ENCODE results near the gene UST.
"Not testable (repeated sequence)": the region's sequence is repeated elsewhere in the genome, so short reads cannot be mapped to it uniquely, and the experiment has no call there.

The UST gene

DNA sequence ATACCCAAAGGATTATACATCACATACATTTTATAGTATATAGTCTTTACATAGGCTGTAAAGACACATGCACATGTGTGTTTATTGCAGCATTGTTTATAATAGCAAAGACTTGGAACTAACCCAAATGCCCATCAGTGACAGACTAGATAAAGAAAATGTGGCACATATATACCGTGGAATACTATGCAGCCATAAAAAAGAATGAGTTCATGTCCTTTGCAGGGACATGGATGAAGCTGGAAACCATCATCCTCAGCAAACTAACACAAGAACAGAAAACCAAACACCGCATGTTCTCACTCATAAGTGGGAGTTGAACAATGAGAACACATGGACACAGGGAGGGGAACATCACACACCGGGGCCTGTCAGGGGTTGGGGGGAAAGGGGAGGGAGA lies 231.5 kb downstream of the UST start:
- DNase-seq (ENCODE audit: low spot score): not testable (repeated sequence)

DNA sequence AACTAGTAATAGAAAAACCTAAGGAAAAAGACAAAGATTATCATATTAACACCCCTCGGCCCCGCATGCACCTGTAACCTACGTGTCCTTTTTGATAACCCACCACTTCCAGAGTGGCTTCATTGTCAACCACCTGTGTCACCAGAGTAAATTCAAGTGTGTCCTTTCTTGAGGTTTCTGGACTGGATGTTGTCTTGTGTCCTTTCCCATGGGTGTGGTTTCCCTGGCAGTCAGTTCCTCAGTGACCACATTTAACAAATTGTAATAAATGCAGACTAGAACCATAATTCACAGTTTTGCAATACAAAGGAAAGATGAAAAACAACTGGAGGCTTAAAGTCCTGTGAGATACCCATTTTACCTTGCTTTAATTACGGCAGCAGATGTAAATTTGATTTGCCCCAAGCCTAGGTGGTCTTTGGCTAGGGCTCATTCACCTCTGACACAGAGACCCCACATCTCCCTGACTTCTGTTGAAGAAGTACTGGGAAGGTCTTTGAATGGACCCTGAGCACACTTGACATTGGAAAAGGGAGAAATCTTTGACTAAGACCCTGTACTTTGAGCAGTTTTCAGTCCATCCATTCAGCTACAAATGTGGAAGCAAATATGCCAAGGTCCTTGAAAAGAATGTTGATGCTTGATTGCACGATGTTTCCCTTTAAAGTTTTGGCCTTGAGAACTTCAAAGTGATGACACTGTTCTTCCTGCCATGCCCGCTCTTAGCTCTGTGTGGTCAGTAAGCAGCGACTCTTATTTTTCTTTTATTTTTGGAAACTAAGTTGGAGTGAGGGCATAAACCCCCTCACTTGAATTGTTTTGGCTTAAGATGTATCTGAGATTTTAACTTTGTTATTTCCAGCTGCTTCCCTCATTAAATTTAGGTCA lies 232.4 kb downstream of the UST start:
- no peak for DNase-seq (ENCODE audit: low spot score)

DNA sequence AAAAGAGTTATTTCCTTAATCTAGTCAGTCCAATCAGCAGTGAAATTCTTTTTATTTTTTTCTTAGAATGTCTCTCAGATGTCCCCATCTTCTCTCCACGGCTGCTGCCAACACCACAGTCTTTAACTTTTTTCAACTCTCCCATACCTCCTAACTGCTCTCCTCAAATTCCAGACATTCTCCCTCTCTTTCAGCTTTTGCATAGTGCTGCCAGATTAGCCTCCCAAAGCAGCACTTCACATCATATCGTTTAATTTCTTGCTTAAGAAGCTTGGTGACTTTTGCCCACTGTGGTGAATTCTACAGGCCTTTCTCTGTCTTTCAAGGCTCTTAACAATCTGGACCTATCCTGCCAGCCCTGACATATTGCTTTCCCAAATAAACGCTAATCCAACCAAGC lies 233.4 kb downstream of the UST start:
- DNase-seq (ENCODE audit: low spot score): no peak

DNA sequence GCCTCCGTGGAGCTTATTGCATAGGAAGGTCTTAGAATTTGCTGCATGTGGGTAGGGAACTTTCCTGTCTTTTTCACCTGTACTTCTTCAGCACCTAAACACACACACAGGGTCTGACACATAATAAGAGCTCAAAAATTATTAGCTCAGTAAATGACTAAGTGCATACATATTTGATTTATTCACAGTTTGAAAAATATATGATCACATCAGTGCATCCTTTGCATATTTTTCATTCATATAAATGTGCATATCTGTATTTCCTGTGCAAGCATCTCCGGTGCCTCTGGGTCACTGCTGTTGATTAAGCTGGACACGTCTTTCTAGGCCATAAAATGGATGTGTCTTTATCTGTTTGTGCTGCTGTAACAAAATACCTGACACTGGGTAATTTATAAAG lies 234.7 kb downstream of the UST start:
- DNase-seq (ENCODE audit: low spot score): no peak

DNA sequence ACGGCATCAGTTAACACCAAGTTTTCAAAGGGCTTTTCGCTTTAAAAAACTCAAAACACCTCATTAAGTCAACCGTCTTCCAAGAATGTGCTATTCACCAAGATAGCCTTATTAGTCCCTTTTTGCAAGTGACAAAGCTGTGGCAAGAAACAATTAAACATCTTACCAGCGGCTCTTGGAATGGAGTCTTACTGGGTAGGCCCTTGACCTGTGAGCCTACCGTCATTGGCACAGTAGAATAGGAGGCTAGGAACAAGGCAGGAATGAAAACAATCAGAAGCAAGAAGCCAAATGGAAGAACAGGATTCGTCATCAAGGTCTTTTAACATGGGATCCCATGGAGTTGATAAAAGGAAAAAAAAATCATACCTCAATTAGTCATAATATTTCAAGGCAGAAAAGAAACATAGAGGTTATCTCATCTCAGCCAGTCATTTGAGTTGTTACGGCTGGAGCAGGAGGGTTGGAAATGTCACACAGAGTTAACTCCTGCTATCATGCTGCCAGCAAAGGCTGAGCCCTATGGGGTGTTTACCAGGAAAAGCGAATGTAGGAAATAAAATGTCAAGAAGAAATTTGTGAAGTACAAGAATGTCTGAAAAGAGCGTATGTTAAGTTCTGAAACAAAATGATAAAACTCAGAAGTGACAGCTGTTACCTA lies 236.4 kb downstream of the UST start:
- no peak for DNase-seq (ENCODE audit: low spot score)

DNA sequence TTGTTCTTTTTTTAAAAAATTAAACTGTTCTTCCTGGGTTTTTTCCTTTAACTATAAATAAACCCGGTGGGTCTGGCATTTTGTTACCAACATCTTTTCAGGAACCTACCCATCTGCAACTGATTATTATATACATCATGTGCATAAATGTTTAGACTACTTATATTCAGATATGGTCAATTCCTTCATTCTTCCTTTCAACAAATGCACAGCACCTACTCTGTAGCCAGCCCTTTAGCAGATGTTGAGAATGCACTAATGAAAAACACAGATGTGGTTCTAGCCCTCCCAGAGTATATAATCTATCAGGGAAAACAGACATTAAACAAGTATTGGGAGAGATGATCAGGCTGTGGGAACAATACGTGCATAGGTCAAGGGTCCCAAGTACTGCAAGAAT lies 237.1 kb downstream of the UST start:
- no peak for DNase-seq (ENCODE audit: low spot score)

DNA sequence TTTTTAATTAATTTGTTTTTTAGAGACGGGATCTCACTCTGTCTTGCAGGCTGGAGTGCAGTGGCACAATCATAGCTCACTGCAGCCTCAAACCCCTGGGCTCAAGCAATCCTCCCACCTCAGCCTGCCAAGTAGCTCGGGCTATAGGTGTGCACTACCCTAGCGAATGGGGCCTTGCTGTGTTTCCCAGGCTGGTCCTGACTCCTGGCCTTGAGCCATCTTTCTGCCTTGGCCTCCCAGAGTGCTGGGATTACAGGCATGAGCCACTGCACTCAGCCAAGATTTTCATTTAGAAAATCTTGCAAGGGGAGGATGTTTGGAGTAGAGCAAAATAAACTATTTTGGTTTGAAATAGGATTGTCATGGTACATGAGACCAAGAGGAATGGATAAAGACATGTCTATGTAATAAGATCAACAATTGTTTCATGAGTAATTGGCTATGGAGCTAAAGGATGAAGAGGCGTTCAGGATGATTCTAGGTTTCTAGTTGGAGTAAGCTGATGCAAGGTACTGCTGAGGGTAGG lies 237.8 kb downstream of the UST start:
- DNase-seq (ENCODE audit: low spot score): no peak

DNA sequence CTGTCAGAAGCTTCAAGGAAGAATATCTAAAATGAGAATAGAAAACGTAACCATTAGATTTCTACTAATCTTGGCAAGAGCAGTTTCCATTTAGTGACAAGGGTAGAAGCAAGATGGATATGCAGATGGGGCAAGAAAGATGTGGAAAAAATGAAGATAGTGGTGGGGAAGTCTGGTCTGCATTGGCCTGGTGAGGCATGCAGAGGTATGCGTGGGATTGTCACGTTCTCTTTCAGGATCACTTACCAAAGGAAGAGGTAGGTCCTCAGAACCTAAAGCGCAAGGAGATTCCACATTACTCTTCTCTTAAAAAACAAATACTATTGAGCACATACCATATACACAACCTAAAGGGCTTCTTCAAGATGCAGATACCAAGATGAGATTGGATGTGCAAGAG lies 238.7 kb downstream of the UST start:
- no peak for DNase-seq (ENCODE audit: low spot score)

DNA sequence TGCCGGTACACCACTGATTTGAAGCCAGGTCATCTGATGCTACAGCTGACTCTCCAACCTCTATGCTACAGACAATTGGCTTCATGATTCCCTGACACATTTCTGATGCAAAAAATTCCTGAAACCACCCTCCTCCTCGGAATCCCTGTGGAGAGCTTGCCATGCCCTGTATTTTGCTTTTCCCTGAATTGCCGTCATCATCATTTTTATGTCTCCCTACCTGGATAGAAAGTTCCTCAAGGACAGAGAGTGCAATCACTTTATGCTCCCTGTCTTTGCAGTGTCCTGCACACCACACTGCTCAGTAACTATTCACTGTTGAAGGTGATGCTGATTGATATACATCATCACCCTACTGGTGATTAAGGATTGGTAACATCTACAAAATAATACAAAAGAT lies 239.8 kb downstream of the UST start:
- no peak for DNase-seq (ENCODE audit: low spot score)

DNA sequence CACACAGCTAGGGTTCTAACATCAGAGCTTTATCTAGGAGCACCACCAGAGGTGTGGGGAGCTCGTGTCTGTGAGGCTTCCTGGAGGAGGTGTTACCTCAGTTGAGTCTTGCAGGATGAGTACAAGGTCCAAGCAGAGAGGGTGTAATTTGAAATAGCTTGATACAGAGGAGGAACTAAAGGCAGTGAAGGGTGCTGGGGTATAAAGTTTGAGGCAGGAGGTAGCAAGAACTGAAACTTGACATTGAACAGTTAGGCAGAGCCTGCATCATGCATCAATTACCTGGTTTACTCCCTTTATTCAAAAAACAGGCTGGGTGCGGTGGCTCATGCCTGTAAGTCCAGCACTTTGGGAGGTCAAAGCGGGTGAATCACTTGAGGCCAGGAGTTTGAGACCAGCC lies 241.2 kb downstream of the UST start:
- no peak for DNase-seq (ENCODE audit: low spot score)

DNA sequence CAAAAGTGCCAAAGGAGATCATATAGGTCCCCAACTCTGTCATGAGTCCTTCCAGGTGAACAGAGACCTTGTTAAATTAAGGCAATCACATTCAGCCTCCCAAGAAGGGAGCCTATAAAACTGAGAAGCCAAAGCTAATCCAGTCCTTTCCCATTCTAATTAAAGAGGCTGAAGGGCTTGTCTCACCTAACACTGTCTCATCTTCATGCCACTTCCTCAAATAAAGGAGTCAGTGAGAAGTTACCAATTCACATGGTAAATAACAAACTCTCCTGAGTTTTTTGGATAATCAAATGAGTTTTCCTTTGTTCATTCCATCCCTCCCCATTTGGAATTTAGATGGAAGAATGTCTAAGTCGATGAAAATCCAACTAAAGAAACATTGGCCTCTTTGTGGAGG lies 242.8 kb downstream of the UST start:
- DNase-seq (ENCODE audit: low spot score): no peak

DNA sequence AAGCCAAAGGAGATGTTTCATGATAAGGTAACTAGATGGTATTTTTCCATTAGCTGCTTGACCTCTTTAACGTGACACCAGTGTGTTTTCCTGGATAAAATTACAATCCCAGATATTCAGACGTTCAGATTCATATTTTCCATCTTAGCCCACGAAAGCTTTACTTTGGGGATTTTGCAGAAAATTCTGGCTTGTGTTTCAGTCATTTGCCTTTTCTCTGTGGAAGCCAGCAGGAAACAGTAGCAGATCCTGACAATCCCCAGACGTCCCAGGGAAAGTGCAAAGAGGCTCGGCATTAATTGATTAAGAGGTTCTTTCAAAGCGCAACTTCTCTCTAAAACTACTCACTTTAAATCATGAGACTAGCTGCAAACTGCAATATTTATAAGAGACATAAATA lies 243.6 kb downstream of the UST start:
- no peak for DNase-seq (ENCODE audit: low spot score)

DNA sequence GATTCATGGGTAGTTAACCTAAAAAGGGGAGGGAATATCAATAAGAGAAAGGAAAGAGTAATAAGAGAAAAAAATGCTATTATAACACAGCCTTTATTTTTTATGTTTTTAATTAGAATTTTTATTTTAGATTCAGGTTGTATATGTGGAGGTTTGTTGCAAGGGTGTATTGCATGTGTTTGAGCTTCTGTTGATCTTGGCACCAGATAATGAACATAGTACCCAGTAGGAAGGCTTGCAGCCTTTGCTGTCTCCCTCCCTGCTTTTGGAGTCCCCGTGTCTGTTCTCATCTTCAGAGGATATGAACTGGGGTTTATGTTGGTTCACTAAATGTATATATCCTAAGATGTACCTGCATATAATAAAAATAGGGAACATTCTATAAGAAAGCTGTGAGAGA lies 250.0 kb downstream of the UST start:
- no peak for DNase-seq (ENCODE audit: low spot score)

DNA sequence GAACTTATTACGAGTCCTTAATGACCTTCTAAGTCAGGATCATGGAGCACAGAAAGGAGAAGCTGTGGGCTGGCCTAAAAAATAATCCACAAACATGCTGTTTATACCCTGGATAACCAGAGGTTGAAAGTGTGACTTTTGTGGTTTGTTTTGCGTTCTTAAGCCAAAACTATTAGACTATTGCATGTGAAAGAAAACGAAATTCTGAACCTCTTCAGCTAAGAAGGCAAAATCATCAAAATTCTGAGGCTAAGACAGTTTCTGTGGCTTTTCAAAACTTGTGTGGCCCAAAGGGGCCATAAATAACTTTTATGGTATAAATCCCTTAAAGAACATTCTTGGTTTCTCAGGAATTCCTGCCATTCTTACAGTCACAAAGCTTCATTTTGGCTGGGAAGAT lies 251.0 kb downstream of the UST start:
- DNase-seq (ENCODE audit: low spot score): no peak

DNA sequence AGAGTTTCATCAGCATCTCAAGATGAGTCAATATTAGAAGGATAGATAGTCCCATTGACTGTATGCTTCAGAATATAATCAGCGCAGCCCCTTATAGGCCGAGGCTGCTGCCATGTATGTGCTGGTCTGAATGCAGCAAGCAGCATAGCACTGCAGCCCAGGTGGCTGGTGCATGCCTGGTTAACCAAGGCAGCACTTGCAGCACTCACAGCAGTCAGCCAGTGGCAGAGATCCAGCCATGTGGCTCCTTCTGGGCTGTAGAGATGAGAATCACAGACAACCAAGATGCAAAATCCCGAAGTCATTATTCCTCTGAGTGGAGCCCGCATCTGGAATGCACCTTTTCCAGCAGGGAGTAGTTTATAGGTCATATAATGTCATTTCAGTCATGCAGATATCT lies 251.9 kb downstream of the UST start:
- DNase-seq (ENCODE audit: low spot score): no peak

DNA sequence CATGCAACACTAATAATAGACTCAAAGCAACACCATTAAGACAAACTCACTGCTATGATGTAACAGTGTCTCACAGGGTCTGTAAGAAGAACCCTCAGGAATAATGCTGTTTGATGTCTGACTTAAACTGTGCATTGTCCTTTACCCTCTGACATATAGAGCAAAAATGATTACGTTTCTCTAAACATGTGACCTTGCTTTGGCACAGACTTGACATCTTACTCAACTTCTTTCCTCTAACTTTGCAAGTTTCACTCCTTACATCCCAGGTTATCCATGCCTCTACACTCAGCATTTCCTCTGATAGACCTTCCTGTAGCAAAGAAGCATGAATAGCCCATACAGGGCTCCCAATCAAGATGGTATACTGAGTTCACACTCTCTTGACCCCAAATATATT lies 252.7 kb downstream of the UST start:
- no peak for DNase-seq (ENCODE audit: low spot score)

DNA sequence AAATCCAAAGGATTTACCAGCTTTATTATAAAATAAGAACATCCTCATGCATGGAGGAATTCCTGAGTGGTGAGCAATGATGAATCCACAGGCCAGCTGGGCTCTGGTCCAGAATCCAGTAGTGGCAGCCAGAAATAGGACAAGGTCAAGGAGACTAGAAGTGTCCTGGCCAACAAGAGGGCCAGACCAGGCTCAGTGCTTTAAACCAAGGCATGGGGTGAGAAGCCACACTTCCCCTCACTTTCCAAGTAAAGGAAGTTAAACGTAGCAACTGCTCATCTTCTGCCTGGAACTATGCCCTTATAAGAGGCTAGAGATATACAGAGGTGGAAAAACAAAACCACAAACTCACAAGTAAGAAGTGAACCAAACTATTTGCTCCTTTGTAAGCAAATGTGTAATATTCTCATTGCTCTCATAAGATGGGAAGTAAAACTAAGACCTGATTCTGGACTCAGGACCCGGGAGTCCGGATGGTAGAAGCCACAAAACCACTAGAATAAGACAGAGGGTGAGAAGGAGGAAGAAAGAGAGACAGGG lies 253.2 kb downstream of the UST start:
- DNase-seq (ENCODE audit: low spot score): no peak

DNA sequence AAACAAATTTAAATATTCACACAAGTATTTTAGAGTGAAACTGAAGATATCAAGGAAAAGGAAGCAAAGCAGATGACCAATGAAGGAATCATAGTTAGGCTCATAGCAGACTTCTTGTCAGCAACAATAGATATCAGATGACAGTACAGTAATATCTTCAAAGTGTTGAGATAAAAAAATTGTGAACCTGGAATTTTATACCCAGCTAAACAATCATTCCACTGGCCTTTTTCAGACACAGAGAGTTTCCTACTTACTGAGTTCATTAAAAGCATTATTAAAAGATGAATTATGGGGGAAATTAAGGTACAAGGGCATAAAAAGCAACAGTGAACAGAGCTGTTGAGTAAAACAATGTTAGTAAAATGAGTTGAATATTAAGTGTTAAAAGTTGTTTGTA lies 254.6 kb downstream of the UST start:
- DNase-seq (ENCODE audit: low spot score): no peak

DNA sequence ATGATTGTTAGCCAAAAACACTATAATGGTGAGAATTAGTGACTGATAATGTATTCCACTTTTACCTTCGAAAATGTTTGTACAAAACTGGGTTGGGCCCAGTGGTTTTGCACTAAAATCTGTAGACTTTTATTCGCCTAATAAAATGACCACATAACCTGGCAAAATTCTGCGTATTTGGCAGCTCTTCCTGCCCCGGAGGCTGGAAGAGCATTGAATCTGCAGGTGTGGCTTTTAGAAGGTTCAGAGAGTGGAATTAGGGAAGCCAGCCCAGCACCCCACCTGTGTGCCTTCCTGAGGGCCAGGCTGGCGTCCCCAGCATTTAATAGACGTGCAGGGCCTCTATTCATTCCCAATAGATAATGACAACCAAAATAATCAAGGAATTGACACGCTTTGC lies 256.7 kb downstream of the UST start:
- no peak for DNase-seq (ENCODE audit: low spot score)

DNA sequence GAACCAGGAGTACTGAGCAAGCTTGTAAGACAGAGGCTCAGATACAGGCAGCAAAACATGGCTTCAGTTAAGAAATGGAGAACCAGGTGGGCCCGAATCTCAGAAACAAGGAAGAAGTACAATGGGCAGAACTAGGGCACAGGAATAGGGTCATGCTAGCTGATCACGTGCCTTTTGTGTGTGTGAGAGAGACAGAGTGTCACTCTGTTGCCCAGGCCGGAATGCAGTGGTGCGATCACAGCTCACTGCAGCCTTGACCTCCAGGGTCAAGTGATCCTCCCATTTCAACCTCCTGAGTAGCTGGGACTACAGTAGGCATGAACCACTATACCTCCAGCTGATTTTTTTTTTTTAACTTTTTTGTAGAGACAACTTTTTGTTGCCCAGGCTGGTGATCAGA lies 257.8 kb downstream of the UST start:
- DNase-seq (ENCODE audit: low spot score): no peak

DNA sequence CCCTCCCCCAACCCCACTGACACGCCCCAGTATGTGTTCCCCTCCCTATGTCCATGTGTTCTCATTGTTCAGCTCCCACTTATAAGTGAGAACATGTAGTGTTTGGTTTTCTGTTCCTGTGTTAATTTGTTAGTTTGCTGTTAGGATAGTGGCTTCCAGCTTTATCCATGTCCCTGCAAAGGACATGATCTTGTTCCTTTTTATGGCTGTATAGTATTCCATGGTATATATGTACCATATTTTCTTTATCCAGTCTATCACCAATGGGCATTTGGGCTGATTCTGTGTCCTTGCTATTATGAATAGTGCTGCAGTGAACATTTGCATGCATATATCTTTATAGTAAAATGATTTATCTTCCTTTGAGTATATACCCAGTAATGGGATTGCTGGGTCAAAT lies 259.4 kb downstream of the UST start:
- not testable (repeated sequence) for DNase-seq (ENCODE audit: low spot score)

DNA sequence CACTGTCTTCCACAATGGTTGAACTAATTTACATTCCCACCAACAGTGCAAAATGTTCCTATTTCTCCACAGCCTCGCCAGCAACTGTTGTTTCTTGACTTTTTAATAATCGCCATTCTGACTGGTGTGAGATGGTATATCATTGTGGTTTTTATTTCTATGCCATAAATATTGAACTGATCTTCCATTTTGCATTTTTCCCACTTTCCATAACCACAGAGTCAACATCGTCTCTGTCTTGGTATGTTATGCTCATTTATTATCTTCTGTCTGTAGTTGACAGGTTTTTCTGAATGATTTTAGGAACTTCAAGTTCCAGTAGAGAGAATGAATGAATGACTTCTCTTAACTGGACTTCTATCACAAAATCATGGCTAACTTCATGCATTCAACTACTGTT lies 259.8 kb downstream of the UST start:
- no peak for DNase-seq (ENCODE audit: low spot score)

DNA sequence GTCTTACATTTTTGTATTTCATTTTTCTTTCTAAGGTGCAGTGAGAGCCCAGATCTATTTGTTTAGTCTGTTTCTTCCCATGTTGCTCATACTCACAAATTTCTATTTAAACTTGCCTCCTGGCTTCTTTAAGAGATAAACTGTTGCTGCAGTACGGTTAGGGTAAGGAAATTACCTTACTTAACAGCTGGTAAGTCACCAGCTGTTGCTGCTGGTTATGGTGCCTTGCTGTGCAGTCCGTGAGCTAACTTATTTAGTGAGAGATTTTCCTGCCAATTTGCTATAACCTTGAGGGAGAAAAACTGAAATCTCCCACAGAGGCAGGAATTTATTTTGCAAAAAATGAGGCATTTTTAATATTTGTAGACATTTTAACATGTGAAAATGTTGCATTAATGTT lies 261.0 kb downstream of the UST start:
- no peak for DNase-seq (ENCODE audit: low spot score)

Data from HuH-7.5 (cell line).